ENCODE results near the gene CLUH.
A peak's percentile ranks its signal among the peaks of the same experiment; 100 is the strongest.

CLUH gene

GRCh38 chr17:2711608-2712299 lies at the start of gene CLUH:
Gene CLUH, minus strand, starts transcription at chr17:2711764. Its CDS starts 103 bp downstream, at chr17:2711661.
- H3K27ac ChIP-seq, result peak within 1 kb of the TSS; percentile 96
- TF ChIP-seq CTCF (conservative IDR thresholded peaks at IDR 0.05), result no peak
- TF ChIP-seq ZFX (IDR thresholded peaks at IDR 0.05), result 0 out of 2 replicates have a peak, but pooled peaks have one; percentile 6

- TF ChIP-seq CTCF (conservative IDR thresholded peaks at IDR 0.05) (no peak), ZFX (IDR thresholded peaks at IDR 0.05) (no peak)
- H3K27ac ChIP-seq, result no peak overlapping the region
Measured at GRCh38 chr17:2758870-2759269, 47.3 kb upstream of the CLUH start.

GRCh38 chr17:2755891-2756724 lies 44.5 kb upstream of the CLUH start:
- TF ChIP-seq ZFX (IDR thresholded peaks at IDR 0.05) (no peak), CTCF (conservative IDR thresholded peaks at IDR 0.05) (no peak)
- no peak overlapping the region for H3K27ac ChIP-seq

- TF ChIP-seq ZFX (IDR thresholded peaks at IDR 0.05) (no peak), CTCF (conservative IDR thresholded peaks at IDR 0.05) (no peak)
- no peak overlapping the region for H3K27ac ChIP-seq
Measured at GRCh38 chr17:2751491-2751890, 39.9 kb upstream of the CLUH start.

GRCh38 chr17:2750721-2751120 lies 39.2 kb upstream of the CLUH start:
- no peak overlapping the region for H3K27ac ChIP-seq
- TF ChIP-seq ZFX (IDR thresholded peaks at IDR 0.05) (no peak), CTCF (conservative IDR thresholded peaks at IDR 0.05) (no peak)

- no peak for TF ChIP-seq ZFX (IDR thresholded peaks at IDR 0.05)
- H3K27ac ChIP-seq, result no peak overlapping the region
Measured at GRCh38 chr17:2749784-2750181, 38.2 kb upstream of the CLUH start.

GRCh38 chr17:2749058-2749783 lies 37.7 kb upstream of the CLUH start, which contains the start of gene CCDC92B:
Gene CCDC92B, minus strand, starts transcription at chr17:2749652. Its CDS starts 14,507 bp downstream, at chr17:2735145.
- TF ChIP-seq ZFX (IDR thresholded peaks at IDR 0.05) (no peak), CTCF (conservative IDR thresholded peaks at IDR 0.05) (no peak)
- H3K27ac ChIP-seq, result no peak within 1 kb of the TSS
